Fibroblast of the aortic adventitia (primary cell): ENCODE data around the gene WDPCP. TPM values are rescaled to one million over a fixed set of nuclear protein-coding genes. Genes with fewer than 3 reads are reported as not detected.

Experiments used
- DNase-seq: peaks from one replicate; pipeline ENCODE4 v3.0.0-alpha.2; 2010; ENCODE audit warnings: low read depth
- H3K4me3 ChIP-seq: 2 replicates; pipeline ENCODE4 v1.5.1; 2011; ENCODE audit warnings: low read depth, mild to moderate bottlenecking, control low read depth, low read length, moderate library complexity
- CTCF ChIP-seq: IDR thresholded peaks from 2 replicates; pipeline ENCODE4 v1.5.1; 2011; ENCODE audit warnings: mild to moderate bottlenecking, low read length, control low read depth, inconsistent platforms; ENCODE audit not compliant: insufficient read depth
- total RNA-seq: library from RNA; depleted of rRNA; stranded (reverse); fragments of >200 nt; gene quantifications from 2 replicates; pipeline ENCODE4 v1.2.3, GENCODE V29; 2012; ENCODE audit warnings: low replicate concordance

WDPCP gene
- total RNA-seq, 1 donor: 12.4 TPM

GRCh38 chr2:63225964-63226686 is 362.2 kb downstream of the WDPCP start:
- no peak overlapping the region for H3K4me3 ChIP-seq
- TF ChIP-seq CTCF: no peak
- DNase-seq: no peak

- DNase-seq: no peak
- TF ChIP-seq CTCF: no peak
- no peak overlapping the region for H3K4me3 ChIP-seq
These were observed 369.3 kb downstream of the WDPCP start for GRCh38 chr2:63218800-63219526.

GRCh38 chr2:63195310-63195709 is 393.0 kb downstream of the WDPCP start:
- TF ChIP-seq CTCF: no peak
- no peak overlapping the region for H3K4me3 ChIP-seq
- DNase-seq: no peak

- TF ChIP-seq CTCF: no peak
- no peak overlapping the region for H3K4me3 ChIP-seq
- no peak for DNase-seq
These were observed 394.1 kb downstream of the WDPCP start for GRCh38 chr2:63194175-63194574.

GRCh38 chr2:63192889-63193774 is 395.1 kb downstream of the WDPCP start:
- no peak for TF ChIP-seq CTCF
- H3K4me3 ChIP-seq: no peak overlapping the region
- DNase-seq: no peak

- no peak for DNase-seq
- no peak overlapping the region for H3K4me3 ChIP-seq
- no peak for TF ChIP-seq CTCF
These were observed 395.9 kb downstream of the WDPCP start for GRCh38 chr2:63192169-63192888.
